NT2/D1 (cell line): Measurements from ENCODE around the gene REPIN1.

Source experiments
- DNase-seq: peaks from one replicate; pipeline ENCODE4 v3.0.0-alpha.2; 2011; ENCODE audit warnings: low read depth, low spot score
- H3K27me3 ChIP-seq: 2 replicates; pipeline ENCODE4 v1.6.0; 2011; ENCODE audit warnings: mild to moderate bottlenecking; ENCODE audit not compliant: insufficient read length, insufficient read depth
- H3K36me3 ChIP-seq: 2 replicates; pipeline ENCODE4 v1.6.1; 2011; ENCODE audit warnings: mild to moderate bottlenecking, low read length, mixed read lengths; ENCODE audit not compliant: insufficient read depth, insufficient read length
- H3K4me1 ChIP-seq: 2 replicates; pipeline ENCODE4 v1.5.1; 2011; ENCODE audit not compliant: insufficient read depth, insufficient read length
- H3K4me3 ChIP-seq: 2 replicates; pipeline ENCODE4 v1.5.1; 2011; ENCODE audit warnings: low read depth; ENCODE audit not compliant: insufficient read length
- H3K9ac ChIP-seq: 2 replicates; pipeline ENCODE4 v1.6.0; 2011; ENCODE audit warnings: low read depth; ENCODE audit not compliant: insufficient read length
- H3K9me3 ChIP-seq: 2 replicates; pipeline ENCODE4 v1.5.1; 2011; ENCODE audit warnings: mild to moderate bottlenecking, low read length; ENCODE audit not compliant: insufficient read depth
- SUZ12 ChIP-seq: IDR thresholded peaks from 2 replicates; pipeline ENCODE4 v1.6.1; 2011; ENCODE audit not compliant: insufficient read length, insufficient read depth; ENCODE audit errors: extremely low read depth
- YY1 ChIP-seq: IDR thresholded peaks from 2 replicates; pipeline ENCODE4 v1.6.1; 2011; ENCODE audit not compliant: insufficient read length, insufficient read depth
- ZNF274 ChIP-seq: IDR thresholded peaks from 2 replicates; pipeline ENCODE4 v1.6.1; 2011; ENCODE audit warnings: mild to moderate bottlenecking, low read depth, low read length

The REPIN1 gene

DNA sequence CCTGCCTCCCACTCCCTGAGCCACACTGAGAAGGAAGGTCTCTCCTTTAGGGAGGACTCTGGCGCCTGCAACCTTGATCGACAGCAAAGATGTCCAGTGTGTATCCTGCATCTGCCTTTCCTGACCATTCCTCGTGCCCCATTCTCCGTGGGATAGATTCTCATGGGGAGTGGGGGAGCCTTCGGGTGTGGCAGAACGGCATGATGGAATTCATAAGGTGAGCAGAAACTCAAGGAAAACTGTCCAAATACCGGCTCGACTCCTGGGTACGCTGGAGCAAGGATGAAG, 26.6 kb upstream of the REPIN1 start:
- peak overlapping the region; percentile 3 for H3K4me3 ChIP-seq
- peaks cover 17% of the 10 kb centered on the region for H3K9me3 ChIP-seq
- H3K36me3 ChIP-seq = peaks cover 32% of the 10 kb centered on the region
- peak overlapping the region; percentile 68 for H3K9ac ChIP-seq
- TF ChIP-seq ZNF274 (no peak), SUZ12 (no peak), YY1 (no peak)
- peaks cover 20% of the 10 kb centered on the region for H3K4me1 ChIP-seq
- no peak for DNase-seq
- peaks cover 21% of the 10 kb centered on the region for H3K27me3 ChIP-seq

DNA sequence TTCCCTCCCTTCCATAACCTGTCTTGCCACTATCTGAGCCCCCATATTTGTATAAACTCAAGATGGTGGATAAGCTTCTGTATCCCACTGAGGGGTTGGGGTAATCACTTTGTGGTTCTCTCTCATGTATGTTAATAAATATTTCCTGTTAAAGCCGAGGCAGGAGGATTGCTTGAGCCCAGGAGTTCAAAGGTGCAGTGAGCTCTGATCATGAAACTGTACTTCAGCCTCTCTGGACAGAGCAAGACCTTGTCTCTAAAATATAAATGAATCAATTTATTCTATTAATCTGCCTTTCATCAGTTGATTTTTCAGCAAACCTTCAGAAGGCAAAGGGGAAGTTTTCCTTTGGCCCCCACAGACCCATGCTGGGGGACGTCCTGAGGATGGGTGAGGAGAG, 25.4 kb upstream of the REPIN1 start:
- Histone ChIP-seq H3K36me3 (peaks cover 20% of the 10 kb centered on the region), H3K4me3 (no peak overlapping the region), H3K4me1 (peaks cover 18% of the 10 kb centered on the region), H3K9me3 (peaks cover 22% of the 10 kb centered on the region), H3K9ac (no peak overlapping the region), H3K27me3 (peaks cover 21% of the 10 kb centered on the region)
- TF ChIP-seq SUZ12 (no peak), ZNF274 (no peak), YY1 (no peak)
- no peak for DNase-seq

DNA sequence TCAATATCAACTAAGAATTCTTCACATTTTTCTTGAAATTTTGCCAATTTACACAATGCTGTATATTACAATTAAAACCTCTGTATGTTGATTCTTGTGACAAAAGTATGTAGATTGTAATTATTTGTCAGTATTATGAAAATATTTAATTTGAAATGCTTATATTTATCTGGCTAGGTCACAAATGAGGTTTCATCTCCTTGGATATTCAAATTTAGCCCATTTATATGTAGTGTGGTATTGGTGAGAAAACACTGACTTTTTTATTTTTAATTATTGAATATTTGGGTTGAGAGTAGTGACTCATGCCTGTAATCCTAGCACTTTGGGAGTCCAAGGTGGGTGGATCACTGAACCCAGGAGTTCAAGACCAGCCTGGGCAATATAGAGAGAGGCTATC, 24.3 kb upstream of the REPIN1 start:
- no peak for DNase-seq
- H3K9ac ChIP-seq = no peak overlapping the region
- peaks cover 9% of the 10 kb centered on the region for H3K4me1 ChIP-seq
- no peak overlapping the region for H3K4me3 ChIP-seq
- peaks cover 10% of the 10 kb centered on the region for H3K36me3 ChIP-seq
- H3K9me3 ChIP-seq = peaks cover 25% of the 10 kb centered on the region
- TF ChIP-seq YY1 (no peak), ZNF274 (no peak), SUZ12 (no peak)
- peaks cover 21% of the 10 kb centered on the region for H3K27me3 ChIP-seq

DNA sequence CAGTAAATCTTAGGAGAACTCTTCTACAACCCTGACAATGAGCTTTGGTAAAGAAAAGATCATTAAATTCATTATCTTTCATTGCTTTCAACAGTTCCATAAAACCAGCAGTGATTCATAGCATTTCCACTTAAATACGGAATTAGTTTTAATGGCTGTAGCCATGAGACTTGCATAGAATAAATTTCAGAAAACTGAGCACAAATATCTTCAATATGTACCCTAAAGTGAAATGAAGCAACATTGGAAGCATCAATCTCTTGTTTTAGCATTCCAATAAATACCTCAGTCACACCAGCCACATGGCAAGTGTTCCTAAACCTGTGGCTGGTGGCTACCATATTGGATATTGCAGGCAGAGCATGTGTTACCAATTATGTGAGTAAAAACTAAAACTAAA, 23.6 kb upstream of the REPIN1 start:
- no peak for TF ChIP-seq YY1
- no peak for TF ChIP-seq SUZ12
- no peak for TF ChIP-seq ZNF274
- Histone ChIP-seq H3K27me3 (peaks cover 21% of the 10 kb centered on the region), H3K36me3 (peaks cover 2% of the 10 kb centered on the region), H3K9me3 (peaks cover 25% of the 10 kb centered on the region), H3K4me3 (no peak overlapping the region), H3K9ac (no peak overlapping the region), H3K4me1 (peaks cover 4% of the 10 kb centered on the region)
- DNase-seq = no peak

DNA sequence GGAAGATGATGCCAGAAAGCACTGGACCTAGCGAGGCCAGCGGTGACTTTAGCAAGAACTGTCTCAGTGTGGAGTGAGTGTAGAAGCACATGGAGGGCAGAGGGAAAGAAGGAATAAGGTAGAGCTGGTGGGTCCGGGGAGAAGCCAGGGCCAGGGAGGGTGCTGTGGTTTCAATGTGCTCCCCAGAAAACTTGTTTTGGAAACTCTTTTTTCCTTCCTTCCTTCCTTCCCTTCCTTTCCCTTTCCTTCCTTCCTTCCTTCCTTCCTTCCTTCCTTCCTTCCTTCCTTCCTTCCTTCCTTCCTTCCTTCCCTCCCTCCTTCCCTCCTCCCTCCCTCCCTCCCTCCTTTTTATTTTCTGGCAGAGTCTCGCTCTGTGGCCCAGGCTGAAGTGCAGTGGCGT, 21.7 kb upstream of the REPIN1 start:
- Histone ChIP-seq H3K4me1 (peaks cover 4% of the 10 kb centered on the region), H3K4me3 (no peak overlapping the region), H3K27me3 (peaks cover 21% of the 10 kb centered on the region), H3K36me3 (no peaks in the 10 kb centered on the region), H3K9me3 (peaks cover 25% of the 10 kb centered on the region), H3K9ac (no peak overlapping the region)
- no peak for DNase-seq
- TF ChIP-seq ZNF274 = no peak
- TF ChIP-seq SUZ12 = no peak
- no peak for TF ChIP-seq YY1

DNA sequence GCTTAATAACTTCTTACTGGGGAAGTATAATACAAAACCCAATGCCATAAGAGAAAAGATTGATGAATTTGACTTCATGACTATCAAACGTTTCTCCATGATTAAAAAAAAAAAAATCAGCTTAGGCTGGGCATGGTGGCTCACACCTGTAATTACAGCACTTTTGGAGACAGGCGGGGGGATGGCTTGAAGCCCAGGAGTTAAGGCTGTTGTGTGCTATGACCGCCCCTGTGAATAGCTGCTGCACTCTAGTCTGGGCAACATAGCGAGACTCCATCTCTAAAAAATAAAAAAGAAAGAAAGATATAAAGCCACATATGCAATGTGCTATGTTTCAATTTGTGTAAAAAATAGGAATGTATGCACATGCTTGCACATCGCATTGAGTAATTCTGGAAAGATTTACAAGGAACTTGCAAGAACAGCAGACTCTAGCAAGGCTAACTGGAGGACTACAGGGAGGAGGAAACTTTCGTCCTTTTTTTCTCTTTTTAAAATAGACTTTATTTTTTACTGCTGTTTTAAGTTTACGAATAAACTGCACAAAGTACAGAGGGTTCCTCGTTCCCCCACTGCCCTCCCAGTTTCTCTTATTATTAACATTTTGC, 16.9 kb upstream of the REPIN1 start:
- no peak overlapping the region for H3K9ac ChIP-seq
- no peak overlapping the region for H3K4me3 ChIP-seq
- no peak for TF ChIP-seq YY1
- no peak for TF ChIP-seq SUZ12
- TF ChIP-seq ZNF274 = no peak
- H3K4me1 ChIP-seq = no peaks in the 10 kb centered on the region
- no peaks in the 10 kb centered on the region for H3K36me3 ChIP-seq
- peaks cover 8% of the 10 kb centered on the region; the same call in 1 of the 2 replicates for H3K9me3 ChIP-seq
- no peak for DNase-seq
- no peaks in the 10 kb centered on the region for H3K27me3 ChIP-seq

DNA sequence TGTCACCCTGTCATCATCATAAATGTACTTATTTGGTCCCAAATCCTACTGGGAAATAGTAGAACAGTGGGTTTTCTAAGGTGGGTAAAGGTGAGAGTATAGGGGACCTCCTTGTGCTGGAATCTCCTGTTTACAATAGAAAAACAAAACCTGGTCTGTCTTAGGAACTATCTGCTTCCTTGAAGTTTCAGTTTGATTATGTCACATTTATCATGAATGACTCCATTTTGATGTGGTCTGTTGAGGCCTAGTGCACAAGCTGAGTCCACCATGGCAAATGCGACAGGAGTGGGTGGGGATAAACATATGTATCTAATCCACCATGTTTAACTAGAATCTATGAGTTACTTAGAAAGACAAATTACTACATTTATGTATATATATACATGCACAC, 13.0 kb upstream of the REPIN1 start:
- Histone ChIP-seq H3K4me1 (no peaks in the 10 kb centered on the region), H3K9ac (no peak overlapping the region), H3K4me3 (no peak overlapping the region), H3K36me3 (no peaks in the 10 kb centered on the region), H3K9me3 (no peaks in the 10 kb centered on the region), H3K27me3 (no peaks in the 10 kb centered on the region)
- no peak for TF ChIP-seq SUZ12
- no peak for TF ChIP-seq YY1
- TF ChIP-seq ZNF274 = no peak
- no peak for DNase-seq
